Upper lobe of left lung (tissue), 6 donors: ENCODE data around the gene ITSN1. TPM values are rescaled to one million over a fixed set of nuclear protein-coding genes. Genes with fewer than 3 reads are reported as not detected.
A peak's percentile ranks its signal among the peaks of the same experiment; 100 is the strongest.

Experiments
- ATAC-seq, 2 donors: fragments of 200-7000 bp; cut with Tn5 transposase; one replicate each; pipeline ENCODE4 v1.9.1; 2022; ENCODE audit warnings: mild to moderate bottlenecking in 2 of 2, moderate library complexity in 2 of 2; ENCODE audit not compliant: low FRiP score in 2 of 2
- DNase-seq, 2 donors: peaks; one replicate each; pipeline ENCODE4 v3.0.0-alpha.2; 2019 to 2020
- H3K27ac ChIP-seq, 4 donors: fragments of 200-600 bp; sonication (generic); one replicate each; pipeline ENCODE4 v1.5.1; 2016 to 2019
- H3K27me3 ChIP-seq, 4 donors: fragments of 200-600 bp; sonication (generic); one replicate each; pipeline ENCODE4 v1.5.1; 2017 to 2019
- H3K36me3 ChIP-seq, 4 donors: fragments of 200-600 bp; sonication (generic); one replicate each; pipeline ENCODE4 v1.5.1; 2016 to 2019
- H3K4me1 ChIP-seq, 4 donors: fragments of 200-600 bp; sonication (generic); one replicate each; pipeline ENCODE4 v1.5.1; 2018 to 2019
- H3K4me3 ChIP-seq, 4 donors: fragments of 200-600 bp; sonication (generic); one replicate each; pipeline ENCODE4 v1.5.1; 2017 to 2019; ENCODE audit warnings: mild to moderate bottlenecking in 2 of 4, moderate library complexity in 1 of 4
- H3K9me3 ChIP-seq, 4 donors: fragments of 200-600 bp; sonication (generic); one replicate each; pipeline ENCODE4 v1.5.1; 2018 to 2019
- CTCF ChIP-seq, 6 experiments: fragments of 450-650 bp in 4 of 6; fragments of 200-600 bp in 2 of 6; sonication (generic) in 2 of 6; IDR thresholded peaks; one replicate each; pipeline ENCODE4 v1.5.1; 2016 to 2019; ENCODE audit warnings: antibody characterized with exemption in 6 of 6
- EP300 ChIP-seq, 4 donors: sonication (generic); formaldehyde crosslinking; IDR thresholded peaks; one replicate each; pipeline ENCODE4 v1.5.1; 2017; ENCODE audit warnings: antibody characterized with exemption in 4 of 4, control low read depth in 2 of 4
- POLR2A ChIP-seq, 4 donors: fragments of 450-650 bp; IDR thresholded peaks; one replicate each; pipeline ENCODE4 v1.5.1; 2016 to 2017; ENCODE audit warnings: antibody characterized with exemption in 4 of 4, mild to moderate bottlenecking in 2 of 4
- POLR2AphosphoS5 ChIP-seq, 2 donors: sonication (generic); formaldehyde crosslinking; IDR thresholded peaks; one replicate each; pipeline ENCODE4 v1.5.1; 2017; ENCODE audit warnings: antibody characterized with exemption in 2 of 2
- WGBS, 2 donors: methylation state at CpG; one replicate each; pipeline ENCODE4 v1.1.5; 2017 to 2018; 5-methylcytosine and 5-hydroxymethylcytosine counted together
- total RNA-seq, 6 donors: library from RNA; depleted of rRNA in 4 of 6; stranded (reverse); fragments of >200 nt in 4 of 6; gene quantifications; one replicate each; pipeline versions ENCODE4 v1.1.0 to v1.2.1, GENCODE V29; 2016 to 2021
- donor health status: DM: no; HTN: no; CAD: no; lungs with moderate emphysema.
- donor health status: DM: no; HTN: yes; CAD: no; lungs with severe emphysema.

ITSN1 gene
- total RNA-seq, 6 donors from 2014 or later: 19.3 to 103 (median 38.7) TPM

DNA sequence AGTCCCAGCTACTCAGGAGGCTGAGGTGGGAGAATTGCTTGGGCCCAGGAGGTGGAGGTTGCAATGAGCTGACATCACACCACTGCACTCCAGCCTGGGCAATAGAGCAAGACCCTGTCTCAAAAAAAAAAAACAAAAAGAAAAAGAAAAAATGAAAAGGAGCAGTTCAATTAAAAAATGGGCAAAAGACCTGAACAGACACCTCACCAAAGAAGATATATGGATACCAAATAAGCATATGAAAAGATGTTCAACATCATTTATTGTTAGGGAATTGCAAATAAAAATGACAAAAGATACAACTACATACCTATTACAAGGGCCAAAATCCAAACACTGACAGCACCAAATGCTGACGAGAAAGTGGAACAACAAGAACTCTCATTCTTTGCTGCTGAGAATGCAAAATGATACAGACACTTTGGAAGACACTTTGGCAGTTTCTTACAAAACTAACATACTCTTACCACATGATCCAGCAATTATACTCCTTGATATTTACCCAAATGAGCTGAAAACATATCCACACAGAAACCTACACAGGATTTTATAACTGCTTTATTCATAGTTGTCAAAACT lies 302.0 kb downstream of the ITSN1 start:
- Histone ChIP-seq H3K4me3 (no peak overlapping the region), H3K4me1 (peaks cover 18 to 23% (median 21%) of the 10 kb centered on the region in 4 donors), H3K9me3 (no peaks in the 10 kb centered on the region), H3K36me3 (no peaks in the 10 kb centered on the region), H3K27me3 (no peaks in the 10 kb centered on the region), H3K27ac (no peak overlapping the region)
- ATAC-seq (no peak), DNase-seq (no peak)
- no peak for TF ChIP-seq POLR2A (IDR thresholded peaks at IDR 0.05)
- no peak for TF ChIP-seq EP300 (IDR thresholded peaks at IDR 0.05)
- TF ChIP-seq CTCF (IDR thresholded peaks at IDR 0.05): no peak
- TF ChIP-seq POLR2AphosphoS5 (IDR thresholded peaks at IDR 0.05): no peak
- 94 to 100% methylated on average over 1 of the region's 1 CpG for WGBS, 2 donors

DNA sequence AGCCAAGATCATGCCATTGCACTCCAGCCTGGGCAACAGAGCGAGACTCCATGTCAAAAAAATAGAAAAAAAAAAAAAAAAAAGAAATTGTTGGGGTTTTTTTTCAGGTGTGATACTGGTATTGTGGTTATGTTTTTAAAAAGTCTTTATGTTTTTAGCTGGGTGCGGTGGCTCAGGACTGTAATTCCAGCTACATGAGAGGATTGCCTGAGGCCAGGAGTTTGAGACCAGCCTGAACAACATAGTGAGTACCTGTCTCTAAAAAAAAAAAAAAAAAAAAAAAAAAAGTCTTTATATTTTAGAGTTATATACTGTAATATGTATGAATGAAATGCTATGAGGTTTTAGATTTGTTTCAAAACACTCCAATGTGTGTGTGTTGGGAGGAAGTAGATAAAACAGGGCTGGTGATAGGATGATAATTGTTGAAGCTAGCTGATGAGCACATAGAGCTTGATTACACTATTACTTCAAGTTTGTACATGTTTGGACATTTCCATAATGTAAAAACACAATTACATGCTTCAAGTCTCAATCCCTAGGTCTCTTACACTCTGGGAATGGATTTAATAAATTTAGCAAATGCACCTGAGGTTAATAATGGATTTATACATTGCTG lies 303.5 kb downstream of the ITSN1 start:
- no peaks in the 10 kb centered on the region for H3K9me3 ChIP-seq
- DNase-seq: no peak
- H3K4me1 ChIP-seq: peaks cover 18 to 23% (median 21%) of the 10 kb centered on the region in 4 donors
- no peaks in the 10 kb centered on the region for H3K36me3 ChIP-seq
- WGBS, 2 donors: 93 to 96% methylated on average over 2 of the region's 2 CpGs
- TF ChIP-seq POLR2A (IDR thresholded peaks at IDR 0.05): no peak
- TF ChIP-seq CTCF (IDR thresholded peaks at IDR 0.05): no peak
- TF ChIP-seq EP300 (IDR thresholded peaks at IDR 0.05): no peak
- no peak for TF ChIP-seq POLR2AphosphoS5 (IDR thresholded peaks at IDR 0.05)
- no peak overlapping the region for H3K27ac ChIP-seq
- ATAC-seq: no peak
- no peak overlapping the region for H3K4me3 ChIP-seq
- H3K27me3 ChIP-seq: no peaks in the 10 kb centered on the region

DNA sequence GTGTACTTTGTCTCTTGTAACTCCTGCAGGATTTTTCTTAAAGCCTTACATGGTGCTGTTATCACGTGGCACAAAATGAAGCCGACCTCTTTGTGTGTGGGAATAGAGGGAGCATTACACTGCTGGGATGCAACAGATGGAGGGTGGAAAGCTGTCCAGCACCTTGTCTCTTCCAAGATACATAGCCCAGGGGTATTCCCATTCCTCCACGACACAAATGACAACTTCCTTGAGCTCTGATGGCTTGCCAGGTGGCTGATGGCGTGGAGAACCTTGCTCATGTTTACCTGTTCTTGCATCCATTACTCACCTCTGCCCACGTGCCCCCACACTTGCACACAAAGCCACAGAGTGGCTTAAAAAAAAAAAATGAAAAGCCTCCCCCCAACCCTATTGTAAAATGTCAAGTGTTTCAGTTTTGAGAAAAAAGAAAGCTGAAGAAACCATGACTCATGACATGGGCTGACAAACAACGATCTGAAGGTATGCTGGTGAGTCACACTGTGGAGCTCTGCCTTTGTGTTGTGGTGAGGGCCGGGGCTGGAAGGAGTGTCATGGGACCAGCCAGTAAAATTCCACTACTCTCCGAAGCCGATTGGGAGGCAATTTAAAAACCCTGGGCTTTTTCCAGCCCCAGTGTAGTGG lies 305.3 kb downstream of the ITSN1 start:
- DNase-seq: peak in 1 of 2 donors; percentile 93

More for the DNA sequence above, 305.3 kb downstream of the ITSN1 start:
- Histone ChIP-seq H3K4me1 (peaks cover 18 to 23% (median 21%) of the 10 kb centered on the region in 4 donors), H3K27me3 (no peaks in the 10 kb centered on the region), H3K27ac (peak overlapping the region; percentile 77 to 85 (median 80)), H3K9me3 (no peaks in the 10 kb centered on the region), H3K4me3 (peak overlapping the region in 3 of 4 donors; percentile 5 to 19 (median 17)), H3K36me3 (no peaks in the 10 kb centered on the region)
- ATAC-seq: peak; percentile 95
- TF ChIP-seq EP300 (IDR thresholded peaks at IDR 0.05): peak in 1 of 4 donors; percentile 90
- peak; percentile 61 to 62 for TF ChIP-seq POLR2AphosphoS5 (IDR thresholded peaks at IDR 0.05)
- TF ChIP-seq CTCF (IDR thresholded peaks at IDR 0.05): no peak
- TF ChIP-seq POLR2A (IDR thresholded peaks at IDR 0.05): peak in 1 of 4 donors; percentile 27
- 32 to 37% methylated on average over 9 of the region's 9 CpGs for WGBS, 2 donors
